Mucosa of gallbladder (tissue), 1 donor: ENCODE data around the gene GOLGA6L4. TPM values are rescaled to one million over a fixed set of nuclear protein-coding genes. Genes with fewer than 3 reads are reported as not detected.
"Not testable (repeated sequence)": the region's sequence is repeated elsewhere in the genome, so short reads cannot be mapped to it uniquely, and the experiment has no call there.

Experiments used
- DNase-seq: peaks from one replicate; pipeline ENCODE4 v3.0.0-alpha.2; 2020; ENCODE audit warnings: low spot score
- total RNA-seq: library from RNA; stranded (reverse); gene quantifications from one replicate; pipeline ENCODE4 v1.2.1, GENCODE V29; 2021
- donor health status: DM: no; HTN: no; CAD: no.

GOLGA6L4 gene, protein sequence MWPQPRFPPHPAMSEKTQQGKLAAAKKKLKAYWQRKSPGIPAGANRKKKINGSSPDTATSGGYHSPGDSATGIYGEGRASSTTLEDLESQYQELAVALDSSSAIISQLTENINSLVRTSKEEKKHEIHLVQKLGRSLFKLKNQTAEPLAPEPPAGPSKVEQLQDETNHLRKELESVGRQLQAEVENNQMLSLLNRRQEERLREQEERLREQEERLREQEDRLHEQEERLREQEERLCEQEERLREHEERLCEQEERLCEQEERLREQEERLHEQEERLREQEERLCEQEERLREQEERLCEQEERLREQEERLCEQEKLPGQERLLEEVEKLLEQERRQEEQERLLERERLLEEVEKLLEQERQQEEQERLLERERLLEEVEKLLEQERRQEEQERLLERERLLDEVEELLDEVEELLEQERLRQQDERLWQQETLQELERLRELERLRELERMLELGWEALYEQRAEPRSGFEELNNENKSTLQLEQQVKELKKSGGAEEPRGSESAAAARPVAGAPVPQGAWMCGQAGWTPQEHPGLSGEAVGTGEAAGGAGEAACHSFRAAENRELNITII
- total RNA-seq, result 1.8 TPM

DNA sequence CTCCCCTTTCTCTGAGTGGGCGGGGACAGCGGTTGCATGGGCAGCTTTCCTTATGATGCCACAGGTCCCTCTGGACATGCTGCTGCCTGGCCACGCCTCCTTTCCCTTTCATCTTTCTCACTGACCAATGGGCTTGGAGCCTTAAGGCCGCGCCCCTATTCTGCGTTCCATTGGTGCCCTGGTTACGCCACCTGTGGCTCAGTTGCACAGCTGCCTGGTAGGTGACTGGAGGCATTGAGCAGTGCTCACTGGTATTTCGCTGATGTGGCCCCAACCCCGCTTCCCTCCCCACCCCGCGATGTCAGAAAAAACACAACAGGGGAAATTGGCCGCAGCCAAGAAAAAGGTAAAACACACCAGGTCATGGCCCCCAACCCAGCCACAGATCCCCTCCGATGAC is at the start of gene GOLGA6L4:
Gene GOLGA6L4, plus strand, starts transcription at position 201 of the 400 bp plus-strand sequence. Its CDS starts 62 bp downstream, at position 263.
- DNase-seq, result not testable (repeated sequence)

DNA sequence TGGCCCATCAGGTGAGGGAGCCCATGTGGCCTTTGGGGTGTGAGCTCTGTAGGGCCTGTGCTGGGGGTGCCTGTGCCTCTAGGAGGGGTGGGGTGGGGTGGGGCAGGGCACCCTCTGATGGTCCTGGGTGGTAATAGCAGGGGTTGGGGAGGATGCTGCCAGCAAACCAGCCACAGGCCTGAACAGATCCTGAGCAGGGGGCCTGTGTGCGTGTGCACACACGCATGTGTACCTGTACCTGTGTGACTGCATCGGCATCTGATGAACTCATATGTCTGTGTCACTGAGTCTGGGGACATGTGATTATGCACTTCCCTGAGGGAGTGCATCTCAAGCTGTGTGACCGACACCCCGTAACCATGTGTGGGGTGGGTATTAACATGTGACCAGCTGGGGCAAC is 42.6 kb upstream of the GOLGA6L4 start:
- DNase-seq, result not testable (repeated sequence)

- not testable (repeated sequence) for DNase-seq
These were observed 40.0 kb upstream of the GOLGA6L4 start for GRCh38 chr15:84195603-84196002.

GRCh38 chr15:84196530-84197188 is 38.9 kb upstream of the GOLGA6L4 start:
- DNase-seq, result not testable (repeated sequence)

GRCh38 chr15:84199865-84200264 is 35.7 kb upstream of the GOLGA6L4 start:
- not testable (repeated sequence) for DNase-seq

DNA sequence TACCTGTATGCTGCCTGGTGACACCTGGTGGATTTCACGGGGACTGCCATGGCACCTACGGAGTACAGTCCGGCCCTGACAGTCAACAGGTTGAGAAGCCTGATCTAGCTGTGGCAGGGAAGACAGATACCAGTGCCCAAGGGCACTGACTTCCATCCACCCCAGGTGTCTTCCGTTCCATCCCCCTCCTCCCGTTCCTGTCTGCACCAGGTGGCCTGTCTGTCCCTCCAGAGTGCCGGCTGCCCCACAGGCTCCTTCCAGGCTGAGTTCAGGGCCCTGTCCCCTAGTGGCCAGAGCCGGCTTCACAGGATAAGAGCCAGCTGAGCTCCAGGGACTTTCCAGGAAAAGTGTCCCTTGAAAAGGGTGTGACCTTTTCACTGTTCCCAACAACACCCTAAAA is 10.9 kb downstream of the GOLGA6L4 start:
- DNase-seq, result not testable (repeated sequence)
